LNCAP (cell line): ENCODE measurements around the gene PTPRD.

Experiments
- CTCF ChIP-seq: fragments of 450-650 bp; IDR thresholded peaks from 2 replicates; pipeline ENCODE4 v1.5.1; 2017; ENCODE audit warnings: mild to moderate bottlenecking

PTPRD gene

GRCh38 chr9:8666060-8666459, 1946.7 kb downstream of the PTPRD start:
- TF ChIP-seq CTCF = no peak

- TF ChIP-seq CTCF = no peak
Observed at GRCh38 chr9:8660383-8660782, 1952.4 kb downstream of the PTPRD start.

- no peak for TF ChIP-seq CTCF
Observed at GRCh38 chr9:8659108-8659507, 1953.7 kb downstream of the PTPRD start.

GRCh38 chr9:8655071-8655470, 1957.7 kb downstream of the PTPRD start:
- no peak for TF ChIP-seq CTCF

- TF ChIP-seq CTCF = no peak
Observed at GRCh38 chr9:8653855-8654254, 1958.9 kb downstream of the PTPRD start.

GRCh38 chr9:8653111-8653510, 1959.7 kb downstream of the PTPRD start:
- TF ChIP-seq CTCF = no peak

- TF ChIP-seq CTCF = no peak
Observed at GRCh38 chr9:8652255-8652654, 1960.5 kb downstream of the PTPRD start.

GRCh38 chr9:8651846-8652215, 1961.0 kb downstream of the PTPRD start:
- no peak for TF ChIP-seq CTCF
